ENCODE results near the gene CAB39L. TPM values are rescaled to one million over a fixed set of nuclear protein-coding genes. Genes with fewer than 3 reads are reported as not detected.

Gene CAB39L
- total and polyA plus RNA-seq, 9 of the 15 experiments (the other 6 are each of a cell fraction or from before 2014, with no cell fraction given): 1.1 to 4.2 (median 2.6) TPM

DNA sequence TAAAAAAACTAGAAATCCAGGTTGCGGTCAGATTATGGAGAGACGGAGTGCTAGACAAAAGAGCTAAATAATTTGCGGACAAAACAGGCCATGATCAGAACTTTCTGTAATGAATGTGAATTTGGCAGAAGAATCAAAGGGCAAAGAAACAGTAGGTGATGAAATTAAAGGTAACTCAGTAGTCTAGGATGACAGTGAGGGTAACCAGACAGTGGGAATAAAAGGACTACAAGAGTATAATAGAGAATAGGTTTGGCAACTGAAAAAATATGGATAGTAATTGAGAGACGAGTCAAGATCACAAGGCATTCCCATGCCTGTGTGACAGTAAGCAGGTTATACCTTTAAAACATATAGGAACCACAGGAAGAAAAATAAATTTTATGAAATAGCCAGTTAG lies 35.9 kb downstream of the CAB39L start:
- 60% methylated on average over 4 of the region's 4 CpGs for WGBS (ENCODE audit: insufficient coverage, low coverage, missing lambda C conversion rate)
- no peak overlapping the region for H3K9ac ChIP-seq (ENCODE audit: insufficient read depth in 1 of 2, low read depth in 2 of 2, low read length in 2 of 2)
- FAIRE-seq: no peak
- TF ChIP-seq, protein P1, sequence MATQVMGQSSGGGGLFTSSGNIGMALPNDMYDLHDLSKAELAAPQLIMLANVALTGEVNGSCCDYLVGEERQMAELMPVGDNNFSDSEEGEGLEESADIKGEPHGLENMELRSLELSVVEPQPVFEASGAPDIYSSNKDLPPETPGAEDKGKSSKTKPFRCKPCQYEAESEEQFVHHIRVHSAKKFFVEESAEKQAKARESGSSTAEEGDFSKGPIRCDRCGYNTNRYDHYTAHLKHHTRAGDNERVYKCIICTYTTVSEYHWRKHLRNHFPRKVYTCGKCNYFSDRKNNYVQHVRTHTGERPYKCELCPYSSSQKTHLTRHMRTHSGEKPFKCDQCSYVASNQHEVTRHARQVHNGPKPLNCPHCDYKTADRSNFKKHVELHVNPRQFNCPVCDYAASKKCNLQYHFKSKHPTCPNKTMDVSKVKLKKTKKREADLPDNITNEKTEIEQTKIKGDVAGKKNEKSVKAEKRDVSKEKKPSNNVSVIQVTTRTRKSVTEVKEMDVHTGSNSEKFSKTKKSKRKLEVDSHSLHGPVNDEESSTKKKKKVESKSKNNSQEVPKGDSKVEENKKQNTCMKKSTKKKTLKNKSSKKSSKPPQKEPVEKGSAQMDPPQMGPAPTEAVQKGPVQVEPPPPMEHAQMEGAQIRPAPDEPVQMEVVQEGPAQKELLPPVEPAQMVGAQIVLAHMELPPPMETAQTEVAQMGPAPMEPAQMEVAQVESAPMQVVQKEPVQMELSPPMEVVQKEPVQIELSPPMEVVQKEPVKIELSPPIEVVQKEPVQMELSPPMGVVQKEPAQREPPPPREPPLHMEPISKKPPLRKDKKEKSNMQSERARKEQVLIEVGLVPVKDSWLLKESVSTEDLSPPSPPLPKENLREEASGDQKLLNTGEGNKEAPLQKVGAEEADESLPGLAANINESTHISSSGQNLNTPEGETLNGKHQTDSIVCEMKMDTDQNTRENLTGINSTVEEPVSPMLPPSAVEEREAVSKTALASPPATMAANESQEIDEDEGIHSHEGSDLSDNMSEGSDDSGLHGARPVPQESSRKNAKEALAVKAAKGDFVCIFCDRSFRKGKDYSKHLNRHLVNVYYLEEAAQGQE (IDR thresholded peaks at IDR 0.05; ENCODE audit: borderline replicate concordance): no peak
- TF ChIP-seq, protein P1 (CRISPR knock-in tag; IDR thresholded peaks at IDR 0.05; ENCODE audit: low read depth): no peak
- TF ChIP-seq NCOA6 (IDR thresholded peaks at IDR 0.05) (no peak), MAZ (CRISPR knock-in tag; conservative IDR thresholded peaks at IDR 0.05 in 1 of 2, IDR thresholded peaks at IDR 0.05 in 1 of 2) (no peak), ZNF707 (CRISPR knock-in tag; conservative IDR thresholded peaks at IDR 0.05) (no peak), ARNT (IDR thresholded peaks at IDR 0.05) (no peak), BRD4 (IDR thresholded peaks at IDR 0.05) (no peak), DDX20 (tag; IDR thresholded peaks at IDR 0.05; ENCODE audit: low read depth) (no peak), HEY1 (CRISPR knock-in tag; IDR thresholded peaks at IDR 0.05; ENCODE audit: borderline replicate concordance) (no peak)
- TF ChIP-seq, protein P2, sequence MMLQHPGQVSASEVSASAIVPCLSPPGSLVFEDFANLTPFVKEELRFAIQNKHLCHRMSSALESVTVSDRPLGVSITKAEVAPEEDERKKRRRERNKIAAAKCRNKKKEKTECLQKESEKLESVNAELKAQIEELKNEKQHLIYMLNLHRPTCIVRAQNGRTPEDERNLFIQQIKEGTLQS (IDR thresholded peaks at IDR 0.05): no peak
- TF ChIP-seq, protein P2 (CRISPR knock-in tag; conservative IDR thresholded peaks at IDR 0.05): no peak
- TF ChIP-seq, protein P3, sequence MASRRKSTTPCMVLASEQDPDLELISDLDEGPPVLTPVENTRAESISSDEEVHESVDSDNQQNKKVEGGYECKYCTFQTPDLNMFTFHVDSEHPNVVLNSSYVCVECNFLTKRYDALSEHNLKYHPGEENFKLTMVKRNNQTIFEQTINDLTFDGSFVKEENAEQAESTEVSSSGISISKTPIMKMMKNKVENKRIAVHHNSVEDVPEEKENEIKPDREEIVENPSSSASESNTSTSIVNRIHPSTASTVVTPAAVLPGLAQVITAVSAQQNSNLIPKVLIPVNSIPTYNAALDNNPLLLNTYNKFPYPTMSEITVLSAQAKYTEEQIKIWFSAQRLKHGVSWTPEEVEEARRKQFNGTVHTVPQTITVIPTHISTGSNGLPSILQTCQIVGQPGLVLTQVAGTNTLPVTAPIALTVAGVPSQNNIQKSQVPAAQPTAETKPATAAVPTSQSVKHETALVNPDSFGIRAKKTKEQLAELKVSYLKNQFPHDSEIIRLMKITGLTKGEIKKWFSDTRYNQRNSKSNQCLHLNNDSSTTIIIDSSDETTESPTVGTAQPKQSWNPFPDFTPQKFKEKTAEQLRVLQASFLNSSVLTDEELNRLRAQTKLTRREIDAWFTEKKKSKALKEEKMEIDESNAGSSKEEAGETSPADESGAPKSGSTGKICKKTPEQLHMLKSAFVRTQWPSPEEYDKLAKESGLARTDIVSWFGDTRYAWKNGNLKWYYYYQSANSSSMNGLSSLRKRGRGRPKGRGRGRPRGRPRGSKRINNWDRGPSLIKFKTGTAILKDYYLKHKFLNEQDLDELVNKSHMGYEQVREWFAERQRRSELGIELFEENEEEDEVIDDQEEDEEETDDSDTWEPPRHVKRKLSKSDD (conservative IDR thresholded peaks at IDR 0.05; ENCODE audit: low read length): no peak

More for the DNA sequence above, 35.9 kb downstream of the CAB39L start:
- Histone ChIP-seq H3K27ac (ENCODE audit: extremely low read depth, low read depth, low read length) (no peak overlapping the region), H3K79me2 (ENCODE audit: control insufficient read depth, insufficient read depth, low read length) (no peaks in the 10 kb centered on the region), H3K27me3 (ENCODE audit: control insufficient read depth in 2 of 2, insufficient read depth in 2 of 2, low read length in 2 of 2) (no peaks in the 10 kb centered on the region), H3K4me2 (ENCODE audit: insufficient read depth, low read length) (no peak overlapping the region), H2AFZ (ENCODE audit: low read depth, low read length) (no peak overlapping the region), H3K36me3 (ENCODE audit: control insufficient read depth, insufficient read depth, low read length) (no peaks in the 10 kb centered on the region), H4K20me1 (replicated peaks; ENCODE audit: control insufficient read depth, insufficient read depth, low read length) (no peaks in the 10 kb centered on the region), H3K4me1 (replicated peaks in 1 of 2; ENCODE audit: control insufficient read depth in 2 of 2, insufficient read depth in 2 of 2, low read length in 2 of 2) (no peaks in the 10 kb centered on the region), H3K4me3 (no peak overlapping the region), H3K9me3 (replicated peaks; ENCODE audit: control insufficient read depth, insufficient read depth, low read depth, low read length) (0 out of 2 replicates have a peak, but pooled peaks cover 3% of the 10 kb centered on the region), H3K9me1 (ENCODE audit: control insufficient read depth, insufficient read depth, low read length) (no peaks in the 10 kb centered on the region)
- POLR2A ChIA-PET: no interaction called here
- in situ Hi-C loops (cut with MboI) (no loop called here), intact Hi-C loops (cut with micrococcal nuclease) (no loop called here)
- DNase-seq (ENCODE audit: extremely low read depth in 1 of 4, low spot score in 3 of 4): no peak
- no TSS peak for BruUV-seq (replicated peaks)
- CTCF ChIA-PET (ENCODE audit: low intra/inter-chr PET ratio): no interaction called here
- no peak for ATAC-seq

All from K562 (cell line).